Transverse colon (tissue), 4 donors: ENCODE results near the gene CMTM2. TPM values are rescaled to one million over a fixed set of nuclear protein-coding genes. Genes with fewer than 3 reads are reported as not detected.

ENCODE experiments used
- DNase-seq: peaks from one replicate; pipeline ENCODE4 v3.0.0-alpha.2; 2019
- H3K27ac ChIP-seq, 4 donors: fragments of 200-600 bp; sonication (generic); 2 replicates each; pipeline ENCODE4 v1.5.1; 2016 to 2018; ENCODE audit warnings: inconsistent platforms in 4 of 4
- H3K27me3 ChIP-seq: fragments of 200-600 bp; sonication (generic); 2 replicates; pipeline ENCODE4 v1.5.1; 2017; ENCODE audit warnings: inconsistent platforms
- H3K36me3 ChIP-seq, 4 donors: fragments of 200-600 bp; sonication (generic); 2 replicates each; pipeline ENCODE4 v1.5.1; 2017 to 2019; ENCODE audit warnings: inconsistent platforms in 4 of 4
- H3K4me1 ChIP-seq, 4 donors: fragments of 200-600 bp; sonication (generic); 2 replicates each; pipeline ENCODE4 v1.5.1; 2017 to 2020; ENCODE audit warnings: inconsistent platforms in 4 of 4
- H3K4me3 ChIP-seq, 4 donors: fragments of 200-600 bp; sonication (generic); 1 replicate in 1 of 4; 2 replicates in 3 of 4; pipeline versions ENCODE4 v1.5.1 to v1.6.1; 2017 to 2019; ENCODE audit warnings: inconsistent platforms in 4 of 4
- H3K9me3 ChIP-seq, 2 donors: fragments of 200-600 bp; sonication (generic); 2 replicates each; pipeline ENCODE4 v1.5.1; 2017 to 2019; ENCODE audit warnings: inconsistent platforms in 2 of 2
- EP300 ChIP-seq: sonication (generic); formaldehyde crosslinking; IDR thresholded peaks from one replicate; pipeline ENCODE4 v1.6.1; 2017; ENCODE audit warnings: antibody characterized with exemption, low read depth
- POLR2A ChIP-seq: fragments of 450-650 bp; IDR thresholded peaks from one replicate; pipeline ENCODE4 v1.6.1; 2016; ENCODE audit warnings: antibody characterized with exemption, mild to moderate bottlenecking, moderate library complexity
- POLR2AphosphoS5 ChIP-seq, 3 donors: sonication (generic); formaldehyde crosslinking; IDR thresholded peaks; one replicate each; pipeline ENCODE4 v1.6.1; 2016; ENCODE audit warnings: antibody characterized with exemption in 3 of 3
- WGBS, 2 donors: methylation state at CpG; one replicate each; pipeline ENCODE4 v1.1.5; 2018; ENCODE audit warnings: low coverage in 1 of 2; 5-methylcytosine and 5-hydroxymethylcytosine counted together
- in situ Hi-C, 4 donors: fragments of 200-750 bp; cut with MboI; loops; one replicate each; pipeline versions ENCODE4 v1.15.0 to v1.15.1; 2017; ENCODE audit warnings: low sequenced_read_pairs in 3 of 4, low pct_ligation_motif_present in 1 of 4, low pct_unique_long_range_greater_than_20kb in 1 of 4
- intact Hi-C: fragments of 100-400 bp; cut with DNase I; formaldehyde crosslinking; loops from one replicate; pipeline ENCODE4 v1.15.1; 2023; ENCODE audit warnings: low total_unique reads
- total RNA-seq, 4 donors: library from RNA; depleted of rRNA; stranded (reverse); fragments of >200 nt; gene quantifications; one replicate each; pipeline ENCODE4 v1.1.0, GENCODE V29; 2016
- TF ChIP-seq, protein P1 (sequence below), 5 experiments: fragments of 200-600 bp in 3 of 5; fragments of 450-650 bp in 2 of 5; sonication (generic) in 3 of 5; IDR thresholded peaks; 1 replicate in 2 of 5; 2 replicates in 3 of 5; pipeline ENCODE4 v1.5.1; 2016 to 2017; ENCODE audit warnings: antibody characterized with exemption in 5 of 5, inconsistent platforms in 3 of 5, mild to moderate bottlenecking in 2 of 5, moderate library complexity in 1 of 5

Gene CMTM2
- total RNA-seq, 4 donors from 2014 or later: 0.48 TPM; not detected in 3

DNA sequence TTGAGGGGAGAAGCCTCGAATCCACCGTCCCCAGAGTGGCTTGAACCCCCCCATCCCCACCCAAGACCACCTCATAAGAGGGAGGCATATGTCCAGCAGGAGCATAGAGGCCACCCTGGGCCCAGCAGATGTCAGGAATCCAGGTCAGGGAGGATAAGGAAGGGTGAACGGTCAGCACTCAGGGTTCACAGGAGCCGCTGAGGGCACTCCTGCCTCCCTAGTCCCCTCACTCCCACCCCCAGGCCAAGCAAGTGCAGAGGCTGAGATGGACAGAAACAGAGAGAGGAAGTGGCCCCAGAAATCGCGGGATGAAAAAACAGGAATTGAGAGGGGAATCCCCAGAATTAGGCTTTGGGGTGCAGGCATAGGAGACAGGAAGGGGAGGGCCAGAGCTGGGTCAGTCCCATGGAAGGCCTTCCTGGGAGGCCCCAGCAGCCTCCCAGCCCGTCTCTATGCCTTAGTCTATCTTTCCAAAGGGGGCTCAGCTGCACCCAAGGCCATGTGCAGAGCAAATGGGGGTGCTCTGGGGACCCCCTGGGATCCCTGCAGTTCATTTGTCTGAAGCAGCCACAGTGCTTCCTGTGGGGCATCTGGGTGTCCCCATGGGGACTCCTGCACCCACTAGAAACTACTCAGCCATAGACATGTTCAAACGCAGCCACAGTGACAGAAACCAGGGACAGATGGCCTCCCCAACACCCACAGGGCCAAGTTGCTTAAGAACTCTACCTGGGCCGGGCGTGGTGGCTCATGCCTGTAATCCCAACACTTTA, 26.9 kb downstream of the CMTM2 start:
- peak overlapping the region in 2 of 4 donors; percentile 54 to 84 for H3K4me3 ChIP-seq
- intact Hi-C loops (loop anchor here (5.0 to 10.0 kb wide), 2 partner anchors 201 to 261 kb away; no protein-coding TSS in a partner anchor), in situ Hi-C loops (loop anchor here in 2 of 4 donors (10.0 to 25.0 kb wide), 2 partner anchors 194 to 201 kb away; no protein-coding TSS in a partner anchor)
- H3K4me1 ChIP-seq: peaks cover 0 to 41% (median 22%) of the 10 kb centered on the region in 4 donors
- 62 to 64% methylated on average over 3 to 10 of the region's 10 CpGs for WGBS, 2 donors
- peaks cover 17% of the 10 kb centered on the region for H3K27me3 ChIP-seq
- no peaks in the 10 kb centered on the region for H3K9me3 ChIP-seq
- no peak for DNase-seq
- no peaks in the 10 kb centered on the region for H3K36me3 ChIP-seq
- TF ChIP-seq, protein P1, sequence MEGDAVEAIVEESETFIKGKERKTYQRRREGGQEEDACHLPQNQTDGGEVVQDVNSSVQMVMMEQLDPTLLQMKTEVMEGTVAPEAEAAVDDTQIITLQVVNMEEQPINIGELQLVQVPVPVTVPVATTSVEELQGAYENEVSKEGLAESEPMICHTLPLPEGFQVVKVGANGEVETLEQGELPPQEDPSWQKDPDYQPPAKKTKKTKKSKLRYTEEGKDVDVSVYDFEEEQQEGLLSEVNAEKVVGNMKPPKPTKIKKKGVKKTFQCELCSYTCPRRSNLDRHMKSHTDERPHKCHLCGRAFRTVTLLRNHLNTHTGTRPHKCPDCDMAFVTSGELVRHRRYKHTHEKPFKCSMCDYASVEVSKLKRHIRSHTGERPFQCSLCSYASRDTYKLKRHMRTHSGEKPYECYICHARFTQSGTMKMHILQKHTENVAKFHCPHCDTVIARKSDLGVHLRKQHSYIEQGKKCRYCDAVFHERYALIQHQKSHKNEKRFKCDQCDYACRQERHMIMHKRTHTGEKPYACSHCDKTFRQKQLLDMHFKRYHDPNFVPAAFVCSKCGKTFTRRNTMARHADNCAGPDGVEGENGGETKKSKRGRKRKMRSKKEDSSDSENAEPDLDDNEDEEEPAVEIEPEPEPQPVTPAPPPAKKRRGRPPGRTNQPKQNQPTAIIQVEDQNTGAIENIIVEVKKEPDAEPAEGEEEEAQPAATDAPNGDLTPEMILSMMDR (IDR thresholded peaks at IDR 0.05): no peak
- TF ChIP-seq POLR2A (no peak), EP300 (no peak)
- peak overlapping the region; percentile 81 to 88 (median 84) for H3K27ac ChIP-seq

DNA sequence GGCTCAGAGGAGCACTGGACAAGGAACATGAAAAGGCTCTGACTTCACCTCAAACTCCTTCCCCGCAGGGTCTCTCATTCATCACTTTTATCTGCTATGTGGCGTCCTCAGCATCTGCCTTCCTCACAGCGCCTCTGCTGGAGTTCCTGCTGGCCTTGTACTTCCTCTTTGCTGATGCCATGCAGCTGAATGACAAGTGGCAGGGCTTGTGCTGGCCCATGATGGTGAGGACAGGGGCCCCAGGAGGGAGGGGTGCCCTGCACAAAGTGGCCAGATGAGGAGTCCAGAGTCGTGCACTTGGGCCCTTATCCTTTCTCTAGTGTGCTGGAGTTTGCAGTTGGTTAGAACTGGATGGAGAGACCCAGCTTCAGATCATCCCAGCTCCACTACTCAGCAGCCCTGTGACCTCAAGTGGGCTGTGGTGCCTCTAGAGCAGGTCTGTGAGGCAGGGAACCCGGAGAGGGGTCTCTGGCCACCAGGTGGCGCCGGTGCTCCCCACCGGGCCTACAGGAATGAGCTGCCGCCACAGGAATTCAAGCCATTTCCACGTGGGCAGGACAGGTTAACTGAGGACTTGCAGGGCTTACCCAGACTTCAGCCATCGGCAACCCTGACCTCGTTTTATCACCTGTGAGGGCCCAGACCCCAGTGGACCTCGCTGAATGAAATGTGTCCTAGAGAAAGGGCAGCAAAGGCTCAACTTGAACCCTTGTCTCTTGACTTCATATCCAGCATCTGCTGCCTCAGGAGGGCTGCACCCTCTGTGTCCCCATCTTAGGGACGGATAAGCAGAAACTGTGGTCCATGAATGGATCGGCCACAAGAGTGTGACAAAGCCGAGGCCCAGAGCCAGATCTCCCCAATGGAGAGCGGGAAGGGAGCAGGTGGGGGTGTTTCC, 29.2 kb downstream of the CMTM2 start:
- 40% methylated on average over 17 of the region's 17 CpGs; no CpG with 5 or more reads in 1 of the 2 donors for WGBS, 2 donors
- Histone ChIP-seq H3K4me3 (no peak overlapping the region), H3K27ac (peak overlapping the region in 1 of 4 donors; percentile 1), H3K4me1 (peaks cover 0 to 39% (median 22%) of the 10 kb centered on the region in 4 donors), H3K9me3 (no peaks in the 10 kb centered on the region), H3K36me3 (no peaks in the 10 kb centered on the region), H3K27me3 (peaks cover 17% of the 10 kb centered on the region)
- in situ Hi-C loops: loop anchor here in 2 of 4 donors (10.0 to 25.0 kb wide), 2 partner anchors 196 to 204 kb away; no protein-coding TSS in a partner anchor
- intact Hi-C loops: loop anchor here (5.0 to 10.0 kb wide), 2 partner anchors 204 to 259 kb away; no protein-coding TSS in a partner anchor
- DNase-seq: peak; percentile 86
- TF ChIP-seq POLR2A (no peak), EP300 (no peak), POLR2AphosphoS5 (IDR thresholded peaks at IDR 0.05) (peak in 1 of 3 donors; percentile 29)
- TF ChIP-seq, protein P1 (IDR thresholded peaks at IDR 0.05): peak; percentile 78 to 91 (median 86)

DNA sequence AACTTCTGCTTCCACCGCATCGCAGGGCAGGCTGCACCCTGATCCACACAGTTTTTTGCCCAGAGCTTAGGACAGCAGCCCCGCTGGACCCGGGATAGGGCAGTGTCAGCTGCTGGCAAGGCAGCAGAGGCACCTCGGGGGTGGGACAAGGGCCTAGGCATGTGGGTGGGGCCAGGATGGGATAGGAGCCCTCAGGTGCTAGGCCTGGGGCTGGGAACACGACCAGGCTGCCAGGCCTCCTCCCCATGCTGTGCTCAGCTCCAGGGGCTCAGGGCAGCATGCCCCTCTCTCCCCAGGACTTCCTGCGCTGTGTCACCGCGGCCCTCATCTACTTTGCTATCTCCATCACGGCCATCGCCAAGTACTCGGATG, 29.9 kb downstream of the CMTM2 start:
- TF ChIP-seq EP300: no peak
- TF ChIP-seq POLR2A: no peak
- TF ChIP-seq, protein P1 (IDR thresholded peaks at IDR 0.05): no peak
- no peak for TF ChIP-seq POLR2AphosphoS5 (IDR thresholded peaks at IDR 0.05)
- H3K27ac ChIP-seq: peak overlapping the region in 1 of 4 donors; percentile 1
- in situ Hi-C loops: loop anchor here in 2 of 4 donors (10.0 to 25.0 kb wide), 2 partner anchors 197 to 204 kb away; no protein-coding TSS in a partner anchor
- H3K4me1 ChIP-seq: peaks cover 0 to 33% (median 19%) of the 10 kb centered on the region in 4 donors
- no peak for DNase-seq
- H3K4me3 ChIP-seq: no peak overlapping the region
- H3K36me3 ChIP-seq: no peaks in the 10 kb centered on the region
- intact Hi-C loops: loop anchor here (5.0 to 10.0 kb wide), 2 partner anchors 204 to 258 kb away; no protein-coding TSS in a partner anchor
- H3K9me3 ChIP-seq: no peaks in the 10 kb centered on the region
- peaks cover 16% of the 10 kb centered on the region for H3K27me3 ChIP-seq
- WGBS, 2 donors: 80% methylated on average over 12 of the region's 12 CpGs; no CpG with 5 or more reads in 1 of the 2 donors
